HG02588 (cell line): ENCODE data around the gene PHOSPHO1.
A peak's percentile ranks its signal among the peaks of the same experiment; 100 is the strongest.

Experiments
- ATAC-seq: cut with Tn5 transposase; IDR thresholded peaks from one replicate; pipeline ENCODE4 v1.9.1; 2021; ENCODE audit warnings: mild to moderate bottlenecking, moderate library complexity; ENCODE audit not compliant: unreplicated experiment

The PHOSPHO1 gene

GRCh38 chr17:49244839-49245238 is 14.3 kb upstream of the PHOSPHO1 start:
- no peak for ATAC-seq

GRCh38 chr17:49242813-49243212 is 12.2 kb upstream of the PHOSPHO1 start:
- no peak for ATAC-seq

- ATAC-seq: no peak
These were observed 11.3 kb upstream of the PHOSPHO1 start for GRCh38 chr17:49241692-49242397.

GRCh38 chr17:49241040-49241439 is 10.5 kb upstream of the PHOSPHO1 start:
- no peak for ATAC-seq

GRCh38 chr17:49240619-49241018 is 10.0 kb upstream of the PHOSPHO1 start:
- ATAC-seq: no peak

GRCh38 chr17:49239963-49240362 is 9.4 kb upstream of the PHOSPHO1 start:
- no peak for ATAC-seq

- no peak for ATAC-seq
These were observed 5.3 kb upstream of the PHOSPHO1 start for GRCh38 chr17:49235896-49236295.

- no peak for ATAC-seq
These were observed 4.0 kb upstream of the PHOSPHO1 start for GRCh38 chr17:49234509-49235080.

- ATAC-seq: no peak
These were observed 942 bp upstream of the PHOSPHO1 start for GRCh38 chr17:49231563-49231894.

- ATAC-seq: peak; percentile 3
These were observed 584 bp downstream of the PHOSPHO1 start for GRCh38 chr17:49229805-49230600.

- no peak for ATAC-seq
These were observed 1.3 kb downstream of the PHOSPHO1 start for GRCh38 chr17:49229076-49229804.

GRCh38 chr17:49227436-49228261 is 2.9 kb downstream of the PHOSPHO1 start:
- ATAC-seq: no peak

GRCh38 chr17:49226771-49227435 is 3.7 kb downstream of the PHOSPHO1 start:
- no peak for ATAC-seq

- ATAC-seq: no peak
These were observed 4.9 kb downstream of the PHOSPHO1 start for GRCh38 chr17:49225554-49226236.

GRCh38 chr17:49224997-49225337 is 5.6 kb downstream of the PHOSPHO1 start:
- no peak for ATAC-seq

- no peak for ATAC-seq
These were observed 6.2 kb downstream of the PHOSPHO1 start for GRCh38 chr17:49224198-49224996.

- ATAC-seq: no peak
These were observed 6.9 kb downstream of the PHOSPHO1 start for GRCh38 chr17:49223517-49224197.

- ATAC-seq: no peak
These were observed 7.4 kb downstream of the PHOSPHO1 start for GRCh38 chr17:49223168-49223516.
